ENCODE measurements around the gene GNRHR. TPM values are rescaled to one million over a fixed set of nuclear protein-coding genes. Genes with fewer than 3 reads are reported as not detected.
A peak's percentile ranks its signal among the peaks of the same experiment; 100 is the strongest.

The GNRHR gene
- total and polyA plus RNA-seq, 2 of the 4 experiments (the other 2 are of a cell fraction): not detected

DNA sequence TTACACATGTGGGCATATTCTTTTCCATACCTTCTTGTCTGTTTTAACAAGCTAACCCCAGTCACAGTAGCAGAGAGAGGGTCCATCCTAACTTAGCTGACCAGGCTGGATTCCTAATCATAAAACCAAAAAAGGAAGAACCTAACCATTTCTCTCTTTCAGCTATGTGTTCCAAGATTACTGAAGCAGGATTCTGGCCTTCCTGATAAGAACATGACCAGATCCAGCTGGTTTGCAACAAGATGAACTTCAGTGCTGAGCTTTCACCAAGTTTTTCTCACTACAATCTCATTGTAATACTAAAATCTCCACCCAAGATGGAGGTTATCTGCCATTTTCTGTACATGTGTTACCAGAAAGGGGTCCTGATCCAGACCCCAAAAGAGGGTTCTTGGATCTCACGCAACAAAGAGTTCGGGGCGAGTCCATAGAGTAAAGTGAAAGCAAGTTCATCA, 32.8 kb downstream of the GNRHR start:
- H4K5ac ChIP-seq (ENCODE audit: low read depth, low read length): peak overlapping the region; percentile 73; the same call in 1 of the 2 replicates
- TF ChIP-seq SMC3 (IDR thresholded peaks at IDR 0.05; ENCODE audit: low read depth, low read length): no peak
- no peak for TF ChIP-seq NFE2L2 (IDR thresholded peaks at IDR 0.05; ENCODE audit: low read depth, low read length)
- no peak for TF ChIP-seq POLR2A (IDR thresholded peaks at IDR 0.05; ENCODE audit: low read depth, low read length)
- no peak for TF ChIP-seq CHD1 (IDR thresholded peaks at IDR 0.05; ENCODE audit: low read depth, low read length)
- no peak for TF ChIP-seq FOS (IDR thresholded peaks at IDR 0.05; ENCODE audit: low read depth, low read length)
- no peak for TF ChIP-seq MAFK (IDR thresholded peaks at IDR 0.05; ENCODE audit: low read depth, low read length)
- no peak for TF ChIP-seq CTCF (conservative IDR thresholded peaks at IDR 0.05; ENCODE audit: low read depth, low read length)
- no peak for TF ChIP-seq RFX5 (IDR thresholded peaks at IDR 0.05; ENCODE audit: low read depth, low read length)
- no peak for TF ChIP-seq MAZ (IDR thresholded peaks at IDR 0.05; ENCODE audit: borderline replicate concordance, low read depth, low read length)
- TF ChIP-seq RCOR1 (IDR thresholded peaks at IDR 0.05; ENCODE audit: insufficient replicate concordance, low read length): no peak
- no peak for TF ChIP-seq BHLHE40 (IDR thresholded peaks at IDR 0.05; ENCODE audit: low read depth, low read length)
- no peak overlapping the region for H3K9ac ChIP-seq (ENCODE audit: low read depth, low read length)
- H4K8ac ChIP-seq (ENCODE audit: low read depth in 2 of 2, low read length in 2 of 2): peak overlapping the region; percentile 16 to 26; a peak in 3 of 4 replicates
- peaks cover 8% of the 10 kb centered on the region; the same call in 1 of the 2 replicates for H3K4me1 ChIP-seq (ENCODE audit: control insufficient read depth, insufficient read depth, low read length)
- peak overlapping the region; percentile 7; the same call in 2 of the 3 replicates for H2BK15ac ChIP-seq (ENCODE audit: low read depth, low read length)
- 0 out of 2 replicates have a peak overlapping the region, but pooled peaks have one; percentile 11 for H3K56ac ChIP-seq (ENCODE audit: extremely low read depth, insufficient read depth, low read length)
- peaks cover 11% of the 10 kb centered on the region; the same call in 1 of the 2 replicates for H3K9me1 ChIP-seq (ENCODE audit: insufficient read depth, low read length)
- H2BK5ac ChIP-seq (ENCODE audit: low read depth, low read length, poor library complexity, severe bottlenecking): peak overlapping the region; percentile 48
- peak overlapping the region; percentile 64 for H3K4ac ChIP-seq (ENCODE audit: low read depth, low read length)
- H4K20me1 ChIP-seq (ENCODE audit: insufficient read depth, low read length): no peaks in the 10 kb centered on the region
- H3K36me3 ChIP-seq (ENCODE audit: control insufficient read depth, insufficient read depth, low read length): peaks cover 4% of the 10 kb centered on the region; the same call in 1 of the 2 replicates
- peak overlapping the region; percentile 73 for H2BK120ac ChIP-seq (ENCODE audit: low read depth, low read length)
- CTCF ChIA-PET: no interaction called here
- peak overlapping the region; percentile 65 for H4K91ac ChIP-seq (ENCODE audit: insufficient read depth, low read depth, low read length)
- peak overlapping the region; percentile 70; the same call in 1 of the 2 replicates for H3K18ac ChIP-seq (ENCODE audit: low read depth, low read length)
- peak overlapping the region; percentile 50; the same call in 1 of the 2 replicates for H2AK5ac ChIP-seq (ENCODE audit: low read depth, low read length)
- no peaks in the 10 kb centered on the region for H3K27me3 ChIP-seq (ENCODE audit: control insufficient read depth, insufficient read depth, low read length)
- POLR2A ChIA-PET (ENCODE audit: unreplicated experiment): no interaction called here
- intact Hi-C loops (cut with micrococcal nuclease): no loop called here
- H3K23ac ChIP-seq (ENCODE audit: low read depth, low read length): peak overlapping the region; percentile 67; the same call in 1 of the 2 replicates
- no peak overlapping the region for H3K4me3 ChIP-seq (ENCODE audit: insufficient read depth, low read depth, low read length)
- peaks cover 0 to 17% of the 10 kb centered on the region in 2 experiments; a peak in 3 of 4 replicates for H3K79me1 ChIP-seq (ENCODE audit: low read depth in 1 of 2, low read length in 2 of 2)
- no peak overlapping the region for H2AK9ac ChIP-seq (replicated peaks; ENCODE audit: low read depth, low read length, poor library complexity)
- H2AFZ ChIP-seq (replicated peaks; ENCODE audit: low read length, poor library complexity): no peak overlapping the region
- dilution Hi-C loops (cut with HindIII; ENCODE audit: low sequenced_read_pairs, unreplicated experiment): no loop called here
- no peak overlapping the region for H3K4me2 ChIP-seq (ENCODE audit: low read depth, low read length)
- BruUV-seq (replicated peaks): no TSS peak
- DNase-seq: no peak
- H3K9me3 ChIP-seq (ENCODE audit: control insufficient read depth, insufficient read depth, low read length): no peaks in the 10 kb centered on the region
- WGBS, 2 experiments (ENCODE audit: extremely low coverage in 2 of 2, insufficient read length in 1 of 2): no CpG with 5 or more reads among the region's 3 CpGs
- H2BK20ac ChIP-seq (ENCODE audit: low read depth, low read length): peak overlapping the region; percentile 31
- peak overlapping the region; percentile 57 for H3K14ac ChIP-seq (replicated peaks; ENCODE audit: low read depth, low read length)
- H3K27ac ChIP-seq (ENCODE audit: insufficient read depth, low read length): peak overlapping the region; percentile 7; the same call in 1 of the 2 replicates
- peak; percentile 33; the same call in 1 of the 2 replicates for ATAC-seq (ENCODE audit: low read depth)
- in situ Hi-C loops (cut with MboI; ENCODE audit: low sequenced_read_pairs): no loop called here

All from IMR-90 (cell line).